Transverse colon (tissue), 4 donors: ENCODE data around the gene KIAA0586.

Source experiments
- EP300 ChIP-seq: sonication (generic); formaldehyde crosslinking; IDR thresholded peaks from one replicate; pipeline ENCODE4 v1.6.1; 2017; ENCODE audit warnings: antibody characterized with exemption, low read depth
- POLR2AphosphoS5 ChIP-seq, 3 donors: sonication (generic); formaldehyde crosslinking; IDR thresholded peaks; one replicate each; pipeline ENCODE4 v1.6.1; 2016; ENCODE audit warnings: antibody characterized with exemption in 3 of 3
- TF ChIP-seq, protein P1 (sequence below), 5 experiments: fragments of 200-600 bp in 3 of 5; fragments of 450-650 bp in 2 of 5; sonication (generic) in 3 of 5; IDR thresholded peaks; 1 replicate in 2 of 5; 2 replicates in 3 of 5; pipeline ENCODE4 v1.5.1; 2016 to 2017; ENCODE audit warnings: antibody characterized with exemption in 5 of 5, inconsistent platforms in 3 of 5, mild to moderate bottlenecking in 2 of 5, moderate library complexity in 1 of 5

DNA sequence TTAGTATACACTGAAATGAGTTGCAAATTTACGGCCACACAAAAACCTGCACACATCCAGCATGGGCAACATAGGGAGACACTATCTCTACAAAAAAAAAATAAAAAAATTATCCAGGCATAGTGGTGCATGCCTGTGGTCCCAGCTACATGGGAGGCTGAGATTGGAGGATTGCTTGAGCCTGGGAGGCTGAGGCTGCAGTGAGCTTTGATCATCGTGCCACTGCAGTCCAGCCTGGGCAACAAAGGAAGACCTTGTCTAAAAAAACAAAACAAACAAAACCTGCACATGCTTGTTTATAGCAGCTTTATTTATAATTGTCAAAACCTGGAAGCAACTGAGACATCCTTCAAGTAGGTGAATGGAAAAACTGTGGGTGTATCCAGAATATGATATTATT lies 36.7 kb upstream of the KIAA0586 start:
- TF ChIP-seq EP300 (no peak), POLR2AphosphoS5 (IDR thresholded peaks at IDR 0.05) (no peak)
- TF ChIP-seq, protein P1, sequence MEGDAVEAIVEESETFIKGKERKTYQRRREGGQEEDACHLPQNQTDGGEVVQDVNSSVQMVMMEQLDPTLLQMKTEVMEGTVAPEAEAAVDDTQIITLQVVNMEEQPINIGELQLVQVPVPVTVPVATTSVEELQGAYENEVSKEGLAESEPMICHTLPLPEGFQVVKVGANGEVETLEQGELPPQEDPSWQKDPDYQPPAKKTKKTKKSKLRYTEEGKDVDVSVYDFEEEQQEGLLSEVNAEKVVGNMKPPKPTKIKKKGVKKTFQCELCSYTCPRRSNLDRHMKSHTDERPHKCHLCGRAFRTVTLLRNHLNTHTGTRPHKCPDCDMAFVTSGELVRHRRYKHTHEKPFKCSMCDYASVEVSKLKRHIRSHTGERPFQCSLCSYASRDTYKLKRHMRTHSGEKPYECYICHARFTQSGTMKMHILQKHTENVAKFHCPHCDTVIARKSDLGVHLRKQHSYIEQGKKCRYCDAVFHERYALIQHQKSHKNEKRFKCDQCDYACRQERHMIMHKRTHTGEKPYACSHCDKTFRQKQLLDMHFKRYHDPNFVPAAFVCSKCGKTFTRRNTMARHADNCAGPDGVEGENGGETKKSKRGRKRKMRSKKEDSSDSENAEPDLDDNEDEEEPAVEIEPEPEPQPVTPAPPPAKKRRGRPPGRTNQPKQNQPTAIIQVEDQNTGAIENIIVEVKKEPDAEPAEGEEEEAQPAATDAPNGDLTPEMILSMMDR (IDR thresholded peaks at IDR 0.05): no peak
